Nasal cavity respiratory epithelium epithelial cell of viscerocranial mucosa (primary cell): ENCODE measurements around the gene JOSD1. TPM values are rescaled to one million over a fixed set of nuclear protein-coding genes. Genes with fewer than 3 reads are reported as not detected.

Source experiments
- total RNA-seq: library from RNA; depleted of rRNA; stranded (reverse); fragments of >200 nt; gene quantifications from 2 replicates; pipeline ENCODE4 v1.2.3, GENCODE V29; 2014

Gene JOSD1
- 93.3 and 129 TPM in 2 replicates for total RNA-seq

GRCh38 chr22:38700789-38701628 is at the start of gene JOSD1:
JOSD1 (minus strand) TSS chr22:38700943; CDS start chr22:38699987, 956 bp downstream.

GRCh38 chr22:38705235-38706100 is 4.7 kb upstream of the JOSD1 start, which contains the start of gene GTPBP1:
GTPBP1 (plus strand) TSS chr22:38705944; CDS start chr22:38705956, 12 bp downstream.

GRCh38 chr22:38681582-38682335 is 19.0 kb downstream of the JOSD1 start, which contains the start of gene TOMM22:
TOMM22 (plus strand) TSS chr22:38681957; CDS start chr22:38681979, 22 bp downstream.

GRCh38 chr22:38656256-38657044 is 44.3 kb downstream of the JOSD1 start, which contains the start of the genes CBY1 and FAM227A:
CBY1 (plus strand) TSS chr22:38656638; CDS start chr22:38668055, 11,417 bp downstream.
FAM227A (minus strand) TSS chr22:38656392; CDS start chr22:38650168, 6,224 bp downstream.

Other genes starting within 250 kb of the JOSD1 start
- not detected in 2 replicates for gene KCNJ4, start 245.7 kb downstream of the JOSD1 start, total RNA-seq
- 4.0 and 9.2 TPM in 2 replicates for gene KDELR3, start 232.8 kb downstream of the JOSD1 start, total RNA-seq
- gene DDX17, start 194.6 kb downstream of the JOSD1 start, total RNA-seq = 480 and 556 TPM in 2 replicates
- gene DMC1, start 130.8 kb downstream of the JOSD1 start, total RNA-seq = 1.4 and 3.1 TPM in 2 replicates
- gene FAM227A, start 44.6 kb downstream of the JOSD1 start, total RNA-seq = 0.34 and 1.4 TPM in 2 replicates
- gene CBY1, start 44.3 kb downstream of the JOSD1 start, total RNA-seq = 15.8 and 22.2 TPM in 2 replicates
- 32.9 and 78.6 TPM in 2 replicates for gene TOMM22, start 19.0 kb downstream of the JOSD1 start, total RNA-seq
- gene GTPBP1, start 5.0 kb upstream of the JOSD1 start, total RNA-seq = 21.9 and 47.3 TPM in 2 replicates
- 21.5 and 69.4 TPM in 2 replicates for gene SUN2, start 55.1 kb upstream of the JOSD1 start, total RNA-seq
- gene DNAL4, start 93.2 kb upstream of the JOSD1 start, total RNA-seq = 29.1 and 38.3 TPM in 2 replicates
- gene NPTXR, start 143.1 kb upstream of the JOSD1 start, total RNA-seq = under 0.01 and 5.7 TPM in 2 replicates
- 13.7 and 32.5 TPM in 2 replicates for gene CBX6, start 171.3 kb upstream of the JOSD1 start, total RNA-seq